Hepatocyte (in vitro differentiated cells): Measurements from ENCODE around the gene RHPN2.

Source experiments
- CTCF ChIP-seq: fragments of 200-600 bp; sonication (generic); IDR thresholded peaks from 2 replicates; pipeline ENCODE4 v1.5.1; 2016; ENCODE audit warnings: antibody characterized with exemption, mild to moderate bottlenecking; ENCODE audit not compliant: poor library complexity
- EZH2 ChIP-seq: fragments of 200-600 bp; sonication (generic); IDR thresholded peaks from 2 replicates; pipeline ENCODE4 v1.6.1; 2016; ENCODE audit warnings: antibody characterized with exemption, mild to moderate bottlenecking, borderline replicate concordance

- TF ChIP-seq EZH2, result no peak
- no peak for TF ChIP-seq CTCF
These were observed 16.3 kb upstream of the RHPN2 start, which contains the start of gene GPATCH1 for GRCh38 chr19:33080761-33081681.
